Ishikawa (cell line): ENCODE results near the gene LRFN2.

Experiments
- CEBPB ChIP-seq: IDR thresholded peaks from 2 replicates; pipeline ENCODE4 v1.6.1; 2012
- CREB1 ChIP-seq: IDR thresholded peaks from 2 replicates; pipeline ENCODE4 v1.6.1; 2012; ENCODE audit warnings: low read depth
- EGR1 ChIP-seq: IDR thresholded peaks from 2 replicates; pipeline ENCODE4 v1.6.1; 2012
- EP300 ChIP-seq: IDR thresholded peaks from 2 replicates; pipeline ENCODE4 v1.6.1; 2012; ENCODE audit warnings: borderline replicate concordance
- FOXM1 ChIP-seq: IDR thresholded peaks from 2 replicates; pipeline ENCODE4 v1.6.1; 2012; ENCODE audit warnings: low read depth, borderline replicate concordance
- NFIC ChIP-seq: IDR thresholded peaks from 2 replicates; pipeline ENCODE4 v1.6.1; 2012
- RAD21 ChIP-seq: IDR thresholded peaks from 2 replicates; pipeline ENCODE4 v1.6.1; 2012; ENCODE audit warnings: low read depth
- TAF1 ChIP-seq: IDR thresholded peaks from 2 replicates; pipeline ENCODE4 v1.6.1; 2012; ENCODE audit warnings: low read depth, mild to moderate bottlenecking
- TCF12 ChIP-seq: IDR thresholded peaks from 2 replicates; pipeline ENCODE4 v1.6.1; 2012; ENCODE audit warnings: low read depth
- TEAD4 ChIP-seq: IDR thresholded peaks from 2 replicates; pipeline ENCODE4 v1.6.1; 2012
- YY1 ChIP-seq: IDR thresholded peaks from 2 replicates; pipeline ENCODE4 v1.6.1; 2012; ENCODE audit warnings: low read depth
- ZBTB7A ChIP-seq: IDR thresholded peaks from 2 replicates; pipeline ENCODE4 v1.6.1; 2012; ENCODE audit warnings: low read depth
- TF ChIP-seq, protein P1 (sequence below): IDR thresholded peaks from 2 replicates; pipeline ENCODE4 v1.6.1; 2012; ENCODE audit warnings: low read depth, mild to moderate bottlenecking
- TF ChIP-seq, protein P2 (sequence below): IDR thresholded peaks from 2 replicates; pipeline ENCODE4 v1.6.1; 2012
- TF ChIP-seq, protein P3 (sequence below): IDR thresholded peaks from 2 replicates; pipeline ENCODE4 v1.6.1; 2012

The LRFN2 gene

DNA sequence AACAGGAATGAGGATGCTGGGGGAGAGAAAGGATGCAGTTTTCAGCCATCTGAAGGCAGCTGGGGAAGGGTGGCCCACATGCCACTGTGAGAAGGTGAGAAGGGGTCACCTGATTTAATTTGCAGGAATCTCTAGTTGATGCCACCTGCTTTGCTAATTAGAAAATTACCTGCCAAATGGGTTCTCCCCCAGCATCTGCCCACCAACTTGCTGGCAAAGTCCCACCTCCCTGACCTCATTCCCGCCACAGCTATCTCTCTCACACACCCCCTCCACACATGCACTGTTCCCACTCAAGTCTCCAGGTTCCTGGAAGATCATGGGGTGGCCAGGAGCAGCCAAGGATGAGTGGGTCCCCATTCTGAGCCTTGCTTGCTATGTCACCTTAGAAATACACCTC lies 70.7 kb downstream of the LRFN2 start:
- TF ChIP-seq TAF1 = no peak
- TF ChIP-seq CEBPB = no peak
- TF ChIP-seq TEAD4 = no peak
- TF ChIP-seq CREB1 = no peak
- TF ChIP-seq, protein P1, sequence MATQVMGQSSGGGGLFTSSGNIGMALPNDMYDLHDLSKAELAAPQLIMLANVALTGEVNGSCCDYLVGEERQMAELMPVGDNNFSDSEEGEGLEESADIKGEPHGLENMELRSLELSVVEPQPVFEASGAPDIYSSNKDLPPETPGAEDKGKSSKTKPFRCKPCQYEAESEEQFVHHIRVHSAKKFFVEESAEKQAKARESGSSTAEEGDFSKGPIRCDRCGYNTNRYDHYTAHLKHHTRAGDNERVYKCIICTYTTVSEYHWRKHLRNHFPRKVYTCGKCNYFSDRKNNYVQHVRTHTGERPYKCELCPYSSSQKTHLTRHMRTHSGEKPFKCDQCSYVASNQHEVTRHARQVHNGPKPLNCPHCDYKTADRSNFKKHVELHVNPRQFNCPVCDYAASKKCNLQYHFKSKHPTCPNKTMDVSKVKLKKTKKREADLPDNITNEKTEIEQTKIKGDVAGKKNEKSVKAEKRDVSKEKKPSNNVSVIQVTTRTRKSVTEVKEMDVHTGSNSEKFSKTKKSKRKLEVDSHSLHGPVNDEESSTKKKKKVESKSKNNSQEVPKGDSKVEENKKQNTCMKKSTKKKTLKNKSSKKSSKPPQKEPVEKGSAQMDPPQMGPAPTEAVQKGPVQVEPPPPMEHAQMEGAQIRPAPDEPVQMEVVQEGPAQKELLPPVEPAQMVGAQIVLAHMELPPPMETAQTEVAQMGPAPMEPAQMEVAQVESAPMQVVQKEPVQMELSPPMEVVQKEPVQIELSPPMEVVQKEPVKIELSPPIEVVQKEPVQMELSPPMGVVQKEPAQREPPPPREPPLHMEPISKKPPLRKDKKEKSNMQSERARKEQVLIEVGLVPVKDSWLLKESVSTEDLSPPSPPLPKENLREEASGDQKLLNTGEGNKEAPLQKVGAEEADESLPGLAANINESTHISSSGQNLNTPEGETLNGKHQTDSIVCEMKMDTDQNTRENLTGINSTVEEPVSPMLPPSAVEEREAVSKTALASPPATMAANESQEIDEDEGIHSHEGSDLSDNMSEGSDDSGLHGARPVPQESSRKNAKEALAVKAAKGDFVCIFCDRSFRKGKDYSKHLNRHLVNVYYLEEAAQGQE = no peak
- TF ChIP-seq ZBTB7A = no peak
- TF ChIP-seq, protein P2, sequence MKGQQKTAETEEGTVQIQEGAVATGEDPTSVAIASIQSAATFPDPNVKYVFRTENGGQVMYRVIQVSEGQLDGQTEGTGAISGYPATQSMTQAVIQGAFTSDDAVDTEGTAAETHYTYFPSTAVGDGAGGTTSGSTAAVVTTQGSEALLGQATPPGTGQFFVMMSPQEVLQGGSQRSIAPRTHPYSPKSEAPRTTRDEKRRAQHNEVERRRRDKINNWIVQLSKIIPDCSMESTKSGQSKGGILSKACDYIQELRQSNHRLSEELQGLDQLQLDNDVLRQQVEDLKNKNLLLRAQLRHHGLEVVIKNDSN = no peak
- no peak for TF ChIP-seq EP300
- TF ChIP-seq, protein P3, sequence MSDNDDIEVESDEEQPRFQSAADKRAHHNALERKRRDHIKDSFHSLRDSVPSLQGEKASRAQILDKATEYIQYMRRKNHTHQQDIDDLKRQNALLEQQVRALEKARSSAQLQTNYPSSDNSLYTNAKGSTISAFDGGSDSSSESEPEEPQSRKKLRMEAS = no peak
- no peak for TF ChIP-seq YY1
- TF ChIP-seq NFIC = no peak
- no peak for TF ChIP-seq FOXM1
- no peak for TF ChIP-seq RAD21
- TF ChIP-seq EGR1 = no peak
- TF ChIP-seq TCF12 = no peak

DNA sequence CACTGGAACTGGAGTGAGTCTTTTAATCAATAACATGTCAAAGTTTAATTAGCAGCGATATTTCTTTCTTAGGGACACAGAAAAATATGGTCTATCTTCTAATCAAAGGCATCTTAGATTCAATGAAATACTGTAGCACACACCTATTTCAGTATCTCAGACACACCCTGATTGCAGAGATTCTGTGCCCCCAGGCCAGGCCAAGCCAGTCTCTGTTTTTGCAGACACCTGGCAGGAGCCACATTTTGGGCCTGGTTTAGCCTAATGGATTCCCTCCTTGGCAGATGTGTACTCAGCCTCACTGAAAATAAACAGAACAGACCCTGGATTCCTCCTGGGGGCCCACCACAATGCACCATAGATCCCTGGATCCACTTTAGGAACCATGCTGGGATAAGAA lies 74.8 kb downstream of the LRFN2 start:
- TF ChIP-seq EGR1 (no peak), TEAD4 (no peak), ZBTB7A (no peak), YY1 (no peak), RAD21 (no peak), TAF1 (no peak), EP300 (no peak), CEBPB (no peak)
- TF ChIP-seq, protein P3 = no peak
- TF ChIP-seq, protein P1 = no peak
- TF ChIP-seq, protein P2 = no peak

DNA sequence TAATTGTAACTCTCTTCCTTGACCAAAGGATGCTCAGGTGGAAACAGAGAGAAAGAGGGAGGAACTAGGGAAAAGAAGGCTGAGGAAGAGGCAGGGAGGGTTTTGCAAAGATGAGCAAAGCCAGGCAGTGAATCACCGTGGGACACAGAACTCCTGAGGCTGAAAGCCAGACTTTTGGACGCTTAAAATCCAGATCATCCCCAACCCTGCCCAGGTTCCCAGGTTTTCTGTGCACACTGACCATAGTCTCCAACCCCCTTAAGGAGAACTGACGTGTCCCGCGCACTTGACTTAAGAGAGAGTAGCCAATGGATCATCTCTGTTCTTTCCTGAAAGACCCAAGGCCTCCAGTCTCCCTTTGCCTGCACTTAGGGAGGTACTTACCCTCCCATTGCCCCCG lies 75.3 kb downstream of the LRFN2 start:
- TF ChIP-seq, protein P1 = no peak
- TF ChIP-seq EP300 = no peak
- no peak for TF ChIP-seq CEBPB

DNA sequence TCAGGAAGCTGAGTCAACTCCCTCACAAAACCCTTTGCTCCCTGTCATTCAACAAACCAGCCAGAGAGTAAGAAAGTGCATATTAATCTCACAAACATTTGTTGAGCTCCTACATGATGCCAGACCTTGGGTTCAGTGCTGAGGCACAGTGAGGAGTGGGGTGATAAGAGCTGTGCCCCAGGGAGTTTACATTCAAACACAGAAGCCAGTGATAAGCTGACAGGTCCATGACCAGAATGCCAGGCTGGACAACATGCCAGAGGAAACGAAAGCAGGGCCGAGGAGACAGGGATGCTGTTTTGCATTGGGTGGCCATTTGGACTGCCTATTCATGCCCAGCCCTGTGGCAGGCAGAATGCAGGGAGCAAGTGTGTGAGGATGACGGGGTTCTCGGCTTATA lies 76.7 kb downstream of the LRFN2 start:
- TF ChIP-seq CEBPB (no peak), NFIC (no peak), CREB1 (no peak), ZBTB7A (no peak), RAD21 (no peak), YY1 (no peak), EGR1 (no peak), EP300 (no peak)
- TF ChIP-seq, protein P1 = no peak
- TF ChIP-seq, protein P3 = no peak
